GM19099 (cell line): ENCODE results near the gene GTF3A.

Source experiments
- POLR2A ChIP-seq: IDR thresholded peaks from 3 replicates; pipeline ENCODE4 v1.6.1; 2011; ENCODE audit warnings: low read depth; ENCODE audit not compliant: insufficient read length; ENCODE audit errors: extremely low read depth

The GTF3A gene

DNA sequence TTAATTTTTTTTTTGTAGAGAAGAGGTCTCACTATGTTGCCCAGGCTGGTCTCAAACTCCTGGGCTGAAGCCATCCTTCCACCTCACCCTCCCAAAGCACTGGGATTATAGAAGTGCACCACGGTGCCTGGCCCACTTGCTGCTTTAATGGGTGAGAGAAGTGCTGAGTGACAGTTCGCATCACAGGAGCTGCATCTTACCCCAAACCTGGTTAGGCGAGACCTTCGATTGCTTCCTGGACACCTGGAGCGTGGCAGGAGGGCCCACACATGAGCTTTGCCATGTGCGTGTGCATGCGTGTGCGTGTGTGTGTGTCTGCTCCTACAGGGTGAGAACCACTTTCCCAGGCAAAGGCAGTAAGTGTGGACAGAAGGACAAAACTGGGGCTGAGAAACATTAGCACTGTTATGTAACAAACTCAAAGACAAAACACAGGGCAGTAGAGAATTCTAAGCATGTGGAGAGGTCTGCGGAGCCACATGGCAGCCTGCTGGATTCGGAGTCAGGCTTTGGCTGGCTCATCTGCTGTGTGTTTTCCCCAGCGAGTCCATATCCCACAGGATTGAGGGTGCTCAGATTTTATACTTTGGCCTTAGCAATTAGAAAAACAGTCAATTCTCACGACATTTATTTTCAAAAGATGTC is 37.6 kb downstream of the GTF3A start:
- TF ChIP-seq POLR2A, result no peak

DNA sequence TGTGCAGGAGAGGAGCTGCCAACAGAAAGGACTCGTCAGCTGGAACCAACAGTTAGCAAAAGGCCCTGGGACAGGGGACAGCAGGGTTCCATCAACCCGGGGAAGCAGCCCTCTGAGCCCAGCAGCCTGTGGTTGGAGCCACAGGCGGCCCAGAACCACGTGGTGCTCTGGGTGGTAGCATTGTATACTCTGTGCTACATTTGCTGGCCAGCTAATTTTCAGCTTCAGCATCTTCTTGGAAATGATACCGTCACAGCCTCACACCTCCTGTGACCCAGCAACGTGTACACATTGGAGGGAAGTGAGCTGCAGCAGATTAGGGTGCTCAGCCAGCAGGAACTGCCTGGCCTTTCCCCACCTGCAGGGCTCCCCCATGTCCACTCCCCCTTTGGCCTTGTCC is 39.1 kb downstream of the GTF3A start:
- no peak for TF ChIP-seq POLR2A

DNA sequence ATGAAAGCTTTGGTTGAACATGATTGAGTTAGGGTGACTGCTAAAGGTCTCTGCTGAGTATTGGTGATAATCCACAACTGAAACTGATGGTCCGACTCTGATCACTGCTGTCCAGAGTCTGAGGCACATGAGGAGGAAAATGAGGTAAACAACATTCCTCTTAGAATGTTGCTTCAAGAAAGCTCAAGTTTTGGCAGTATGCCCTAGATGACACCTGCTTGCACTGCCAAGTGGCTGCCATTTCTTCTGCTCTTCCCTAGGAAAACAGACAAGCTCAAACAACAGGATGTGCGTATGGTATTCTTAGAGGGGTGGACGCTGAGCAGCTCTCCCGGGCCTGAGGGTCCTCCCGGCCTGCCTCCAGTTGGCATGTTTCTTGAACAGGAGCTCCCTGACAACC is 41.2 kb downstream of the GTF3A start:
- no peak for TF ChIP-seq POLR2A

DNA sequence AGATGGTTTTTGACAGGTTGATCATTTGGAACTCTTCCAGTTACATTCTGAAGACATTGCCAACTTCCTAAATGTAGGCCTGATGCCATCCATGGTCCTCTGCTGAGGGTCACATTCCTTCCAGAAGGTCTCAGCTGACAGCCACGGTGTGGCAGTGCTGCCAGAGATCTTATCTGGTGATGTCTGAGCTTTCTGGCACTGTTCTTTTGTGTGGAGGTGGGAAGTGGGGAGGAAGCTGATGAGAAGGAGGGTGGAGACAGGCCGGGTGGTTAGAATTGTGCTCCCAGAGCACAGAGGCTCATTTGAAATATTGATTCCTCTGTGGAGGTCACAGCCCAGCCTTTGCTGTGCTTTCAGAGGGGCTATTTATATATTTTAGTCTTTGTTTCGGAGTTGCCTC is 42.1 kb downstream of the GTF3A start:
- no peak for TF ChIP-seq POLR2A

DNA sequence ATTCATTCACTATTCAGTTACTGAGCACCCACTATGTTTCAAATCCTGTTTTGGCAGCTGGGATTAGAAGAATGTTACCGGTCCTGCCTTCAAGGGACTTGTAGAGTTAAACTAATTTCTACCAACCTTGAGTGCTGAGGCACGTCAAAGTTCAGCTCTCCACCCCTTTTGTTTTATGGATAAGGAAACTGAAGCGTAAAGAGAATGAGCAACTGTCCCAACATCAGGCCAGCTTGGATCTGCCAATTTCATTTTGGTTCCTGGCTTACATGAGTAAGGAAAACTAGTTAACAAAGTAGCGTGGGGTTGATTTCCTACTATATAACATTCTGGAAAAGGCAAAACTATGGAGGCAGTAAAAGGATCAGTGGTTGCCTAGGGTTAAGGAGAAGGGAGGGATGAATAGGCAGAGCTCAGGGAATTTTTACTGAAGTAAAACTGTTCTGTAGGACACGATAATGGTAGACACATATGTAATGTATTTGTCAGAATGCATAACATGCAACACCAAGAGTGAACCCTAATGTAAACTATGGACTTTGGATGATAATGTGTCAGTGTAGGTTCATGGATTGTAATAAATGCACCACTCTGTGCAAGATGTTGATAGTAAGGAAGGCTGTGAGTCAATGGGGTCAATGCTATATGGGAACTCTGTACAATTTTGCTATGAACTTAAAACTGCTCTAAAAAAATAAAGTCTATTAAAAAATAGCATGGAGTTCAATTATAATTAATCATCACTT is 45.8 kb downstream of the GTF3A start:
- TF ChIP-seq POLR2A, result no peak

DNA sequence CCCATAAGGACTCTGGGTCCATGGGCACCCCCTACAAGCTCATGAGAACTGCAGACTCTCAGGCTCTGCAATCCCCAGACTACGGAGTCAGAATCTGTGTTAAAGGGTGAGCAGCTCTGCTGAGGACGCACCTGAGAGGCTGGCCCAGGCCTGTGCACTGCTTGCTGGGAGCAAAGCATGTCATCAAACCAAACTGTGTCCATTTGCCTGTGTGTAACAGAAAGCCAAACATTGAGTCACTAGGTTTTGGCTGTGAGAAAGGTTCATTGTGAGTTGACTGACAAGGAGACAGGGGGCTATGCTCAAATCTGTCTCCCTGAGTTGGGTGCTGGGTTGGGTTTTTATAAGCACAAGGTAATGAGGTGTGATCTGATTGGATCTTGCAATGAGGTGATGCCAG is 48.0 kb downstream of the GTF3A start:
- TF ChIP-seq POLR2A, result no peak

DNA sequence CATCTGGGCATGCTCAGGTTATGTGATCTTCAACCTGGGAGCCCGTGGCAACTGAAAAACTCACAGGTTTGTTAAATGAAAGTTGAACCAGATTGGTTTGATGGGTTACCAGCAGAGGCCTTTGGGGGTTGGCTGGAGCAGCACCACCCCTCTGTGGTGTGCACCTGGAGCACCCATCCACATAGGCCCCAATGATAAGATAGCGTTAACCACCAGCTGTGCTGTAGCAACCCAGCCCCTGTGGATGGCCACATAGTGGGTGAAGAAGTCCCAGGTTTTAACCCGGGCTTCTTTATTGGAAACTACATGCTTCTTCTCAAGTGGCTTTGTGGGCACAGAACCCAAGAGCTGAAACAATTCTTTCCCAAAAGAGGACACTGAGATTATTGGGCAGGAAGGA is 48.5 kb downstream of the GTF3A start:
- TF ChIP-seq POLR2A, result no peak

DNA sequence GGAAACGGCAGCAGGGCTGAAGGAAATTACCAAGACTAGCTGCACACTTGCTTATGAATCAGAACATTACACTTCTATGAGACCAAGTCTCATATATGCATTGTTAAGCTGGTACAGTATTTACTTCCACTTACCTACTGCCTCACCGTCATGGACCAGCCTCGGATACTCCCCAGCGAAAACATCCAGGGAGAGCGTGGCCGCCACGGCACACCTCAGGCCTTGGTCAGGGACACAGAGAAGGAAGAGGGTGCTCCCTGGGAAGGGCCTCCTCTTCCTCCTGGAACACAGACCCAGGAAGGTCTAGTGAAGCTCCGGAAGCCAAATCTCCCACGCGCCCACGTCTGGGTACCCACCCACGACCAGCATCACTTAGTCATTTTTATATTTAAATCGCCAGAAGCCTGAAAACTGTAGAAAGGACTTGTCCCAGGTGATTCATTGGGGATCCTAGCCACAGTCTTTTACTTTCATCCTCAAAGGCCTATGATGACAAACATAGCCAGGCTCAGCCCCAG is 50.4 kb downstream of the GTF3A start:
- no peak for TF ChIP-seq POLR2A

DNA sequence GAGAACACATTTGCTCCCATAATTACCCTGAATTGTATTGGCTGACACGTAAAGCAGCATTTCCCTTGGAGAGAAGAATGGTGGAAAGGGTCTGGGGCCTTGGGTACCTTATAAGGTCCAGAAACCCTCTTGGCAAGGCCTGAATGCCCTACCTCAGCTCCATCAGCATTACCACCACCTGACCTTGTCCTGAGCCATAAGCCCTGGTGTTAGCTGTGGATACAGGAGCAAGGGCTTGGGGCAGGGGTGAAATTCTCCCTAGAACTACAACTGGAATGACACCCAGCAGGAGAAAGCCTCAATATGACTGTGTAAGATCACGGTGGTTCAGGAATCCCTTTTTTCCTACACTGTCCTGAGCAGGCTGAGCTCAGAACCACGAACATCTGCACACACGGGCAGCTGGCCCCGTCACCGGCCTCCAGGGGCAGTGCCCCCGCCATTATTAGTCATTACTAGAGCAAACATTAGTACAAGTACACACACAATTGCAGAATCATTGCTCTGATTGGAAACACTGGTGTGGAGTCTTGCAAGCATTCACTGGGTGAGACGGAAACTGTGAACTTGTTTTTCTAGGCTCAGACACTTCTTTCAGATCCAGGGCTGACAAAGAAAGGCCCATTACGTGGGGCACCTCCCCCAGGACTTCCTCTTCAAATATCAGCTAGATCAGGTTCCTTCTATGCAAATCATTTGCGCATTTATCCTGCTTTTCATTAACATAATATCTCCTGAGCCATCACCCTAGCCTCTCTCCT is 52.7 kb downstream of the GTF3A start:
- TF ChIP-seq POLR2A, result no peak

DNA sequence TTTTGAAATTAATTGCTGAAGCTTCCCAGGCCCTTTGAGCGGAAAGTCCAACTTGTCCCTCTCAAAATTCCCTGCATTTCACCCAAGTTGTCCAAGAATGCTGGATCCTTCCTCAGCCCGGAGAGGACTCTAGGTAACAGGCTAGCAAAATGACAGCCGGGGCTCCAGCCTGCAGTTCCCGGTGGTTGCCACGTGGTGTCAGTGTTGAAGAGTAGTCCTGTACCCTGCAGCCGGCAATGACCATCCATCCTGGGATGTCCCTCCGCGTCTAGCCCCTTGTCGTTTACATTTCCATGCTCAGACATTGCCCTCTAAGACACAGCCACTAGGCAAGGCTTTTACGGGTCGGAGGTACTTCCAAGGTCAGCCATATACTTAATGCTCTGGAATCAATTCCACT is 57.3 kb downstream of the GTF3A start:
- no peak for TF ChIP-seq POLR2A

DNA sequence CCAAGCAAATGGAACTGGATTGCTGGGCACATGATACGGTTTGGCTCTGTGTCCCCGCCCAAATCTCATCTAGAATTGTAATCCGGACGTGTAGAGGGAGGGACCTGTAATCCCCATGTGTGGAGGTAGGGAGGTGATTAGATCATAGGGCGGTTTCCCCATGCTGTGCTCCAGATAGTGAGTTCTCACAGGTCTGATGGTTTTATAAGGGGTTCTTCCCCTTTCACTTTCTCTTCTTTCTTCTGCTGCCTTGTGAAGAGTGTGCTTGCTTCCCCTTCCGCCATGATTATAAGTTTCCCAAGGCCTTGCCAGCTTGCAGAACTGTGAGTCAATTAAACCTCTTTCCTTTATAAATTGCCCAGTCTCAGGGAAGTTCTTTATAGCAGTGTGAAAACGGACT is 58.6 kb downstream of the GTF3A start:
- TF ChIP-seq POLR2A, result no peak

DNA sequence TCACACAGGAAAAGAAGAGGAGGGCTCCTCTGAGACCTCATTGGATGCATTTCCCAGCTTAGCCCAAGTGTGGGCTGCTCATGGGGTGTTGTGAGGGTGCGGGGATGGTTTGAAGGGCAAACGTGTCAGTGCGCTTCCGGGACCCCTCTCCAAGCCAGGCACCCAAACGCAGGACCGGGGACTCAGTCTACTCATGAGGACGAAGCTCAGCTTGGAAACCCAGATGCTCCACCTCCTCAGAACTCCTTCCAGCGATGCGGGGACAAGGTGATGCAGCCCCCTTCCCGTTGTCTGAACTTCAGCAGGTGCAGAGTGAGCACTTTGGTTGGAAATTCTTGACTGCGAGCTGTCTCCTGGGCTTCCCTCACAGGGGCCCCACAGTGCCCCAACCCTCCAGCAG is 59.0 kb downstream of the GTF3A start:
- no peak for TF ChIP-seq POLR2A
